ENCODE measurements around the gene TINCR. TPM values are rescaled to one million over a fixed set of nuclear protein-coding genes. Genes with fewer than 3 reads are reported as not detected.

TINCR gene
- polyA plus RNA-seq, 1 donor from 2014 or later = 2.0 TPM

DNA sequence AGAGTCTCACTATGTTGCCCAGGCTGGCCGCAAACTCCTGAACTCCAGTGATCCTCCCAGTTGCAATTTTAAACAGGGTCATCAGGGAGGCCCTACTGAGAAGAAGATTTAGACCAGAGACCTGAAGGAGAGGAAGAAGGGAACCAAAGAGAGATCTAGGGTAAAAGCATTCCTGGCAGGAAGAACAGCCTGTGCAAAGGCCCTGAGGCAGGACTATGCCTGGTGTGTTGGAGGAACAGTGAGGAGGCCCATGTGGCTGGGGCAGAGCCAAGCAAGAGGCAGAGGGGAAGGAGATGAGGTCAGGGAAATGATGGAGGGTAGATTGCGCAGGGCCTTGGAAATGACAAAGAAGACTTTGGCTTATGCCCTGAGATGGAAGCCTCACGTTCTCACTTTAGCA lies 34.5 kb downstream of the TINCR start:
- no peak overlapping the region for H3K4me3 ChIP-seq (ENCODE audit: low read length)
- H3K9ac ChIP-seq (ENCODE audit: low read length) = no peak overlapping the region
- no peaks in the 10 kb centered on the region for H3K27me3 ChIP-seq (ENCODE audit: insufficient read depth, low read depth, low read length)
- no peaks in the 10 kb centered on the region for H4K20me1 ChIP-seq (ENCODE audit: insufficient read depth)
- no peak for TF ChIP-seq EP300 (conservative IDR thresholded peaks at IDR 0.05; ENCODE audit: poor library complexity, severe bottlenecking)
- no peak for TF ChIP-seq MXI1 (conservative IDR thresholded peaks at IDR 0.05; ENCODE audit: poor library complexity, severe bottlenecking)
- TF ChIP-seq, protein P1, sequence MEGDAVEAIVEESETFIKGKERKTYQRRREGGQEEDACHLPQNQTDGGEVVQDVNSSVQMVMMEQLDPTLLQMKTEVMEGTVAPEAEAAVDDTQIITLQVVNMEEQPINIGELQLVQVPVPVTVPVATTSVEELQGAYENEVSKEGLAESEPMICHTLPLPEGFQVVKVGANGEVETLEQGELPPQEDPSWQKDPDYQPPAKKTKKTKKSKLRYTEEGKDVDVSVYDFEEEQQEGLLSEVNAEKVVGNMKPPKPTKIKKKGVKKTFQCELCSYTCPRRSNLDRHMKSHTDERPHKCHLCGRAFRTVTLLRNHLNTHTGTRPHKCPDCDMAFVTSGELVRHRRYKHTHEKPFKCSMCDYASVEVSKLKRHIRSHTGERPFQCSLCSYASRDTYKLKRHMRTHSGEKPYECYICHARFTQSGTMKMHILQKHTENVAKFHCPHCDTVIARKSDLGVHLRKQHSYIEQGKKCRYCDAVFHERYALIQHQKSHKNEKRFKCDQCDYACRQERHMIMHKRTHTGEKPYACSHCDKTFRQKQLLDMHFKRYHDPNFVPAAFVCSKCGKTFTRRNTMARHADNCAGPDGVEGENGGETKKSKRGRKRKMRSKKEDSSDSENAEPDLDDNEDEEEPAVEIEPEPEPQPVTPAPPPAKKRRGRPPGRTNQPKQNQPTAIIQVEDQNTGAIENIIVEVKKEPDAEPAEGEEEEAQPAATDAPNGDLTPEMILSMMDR (IDR thresholded peaks at IDR 0.05; ENCODE audit: poor library complexity, severe bottlenecking) = no peak
- TF ChIP-seq POLR2AphosphoS5 (IDR thresholded peaks at IDR 0.05) = no peak
- no peaks in the 10 kb centered on the region for H3K36me3 ChIP-seq (ENCODE audit: insufficient read depth, low read length)
- H3K27ac ChIP-seq (ENCODE audit: low read length) = no peak overlapping the region
- no peaks in the 10 kb centered on the region for H3K9me3 ChIP-seq (ENCODE audit: low read length)
- H3K4me2 ChIP-seq (ENCODE audit: low read length) = no peak overlapping the region
- H3F3A ChIP-seq (ENCODE audit: insufficient read depth, low read length, poor library complexity, severe bottlenecking) = peaks cover 3% of the 10 kb centered on the region
- no peak overlapping the region for H2AFZ ChIP-seq (ENCODE audit: low read depth, low read length)
- no peaks in the 10 kb centered on the region for H3K9me2 ChIP-seq (ENCODE audit: insufficient read depth, low read length)
- H3K79me2 ChIP-seq (replicated peaks; ENCODE audit: insufficient read depth, low read length) = no peaks in the 10 kb centered on the region

DNA sequence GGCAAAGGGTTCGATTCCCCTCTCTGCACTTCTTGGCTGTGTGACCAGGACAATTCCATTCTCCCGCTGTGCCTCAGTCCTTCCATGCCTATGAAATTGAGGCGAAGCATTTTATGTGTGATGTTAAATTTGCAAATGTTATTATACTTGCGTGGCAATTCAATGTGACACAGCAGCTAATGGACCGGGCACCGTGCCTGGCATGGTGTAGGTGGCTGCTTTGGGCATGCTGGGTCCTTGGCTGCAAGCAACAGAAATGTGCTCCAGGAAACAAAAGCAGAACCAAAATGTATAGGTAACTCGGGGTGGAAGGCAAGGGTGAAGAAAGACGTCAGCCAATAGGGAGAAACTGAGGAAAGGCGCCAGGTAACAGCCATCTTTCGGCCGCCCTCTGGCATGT lies 37.1 kb downstream of the TINCR start:
- Histone ChIP-seq H3K36me3 (ENCODE audit: insufficient read depth, low read length) (no peaks in the 10 kb centered on the region), H3K4me2 (ENCODE audit: low read length) (no peak overlapping the region), H4K20me1 (ENCODE audit: insufficient read depth) (no peaks in the 10 kb centered on the region), H3K9me3 (ENCODE audit: low read length) (no peaks in the 10 kb centered on the region), H3K79me2 (replicated peaks; ENCODE audit: insufficient read depth, low read length) (no peaks in the 10 kb centered on the region), H3K27me3 (ENCODE audit: insufficient read depth, low read depth, low read length) (no peaks in the 10 kb centered on the region), H3K4me3 (ENCODE audit: low read length) (no peak overlapping the region), H3F3A (ENCODE audit: insufficient read depth, low read length, poor library complexity, severe bottlenecking) (no peaks in the 10 kb centered on the region), H3K9me2 (ENCODE audit: insufficient read depth, low read length) (no peaks in the 10 kb centered on the region), H2AFZ (ENCODE audit: low read depth, low read length) (no peak overlapping the region), H3K9ac (ENCODE audit: low read length) (no peak overlapping the region), H3K27ac (ENCODE audit: low read length) (no peak overlapping the region)
- no peak for TF ChIP-seq RAD21 (conservative IDR thresholded peaks at IDR 0.05)
- no peak for TF ChIP-seq TAF1 (IDR thresholded peaks at IDR 0.05; ENCODE audit: low read depth)
- TF ChIP-seq POLR2AphosphoS5 (IDR thresholded peaks at IDR 0.05) = no peak
- TF ChIP-seq, protein P1 (IDR thresholded peaks at IDR 0.05; ENCODE audit: poor library complexity, severe bottlenecking) = no peak
- no peak for TF ChIP-seq SMC3 (conservative IDR thresholded peaks at IDR 0.05; ENCODE audit: poor library complexity)
- no peak for TF ChIP-seq EP300 (conservative IDR thresholded peaks at IDR 0.05; ENCODE audit: poor library complexity, severe bottlenecking)
- TF ChIP-seq, protein P2, sequence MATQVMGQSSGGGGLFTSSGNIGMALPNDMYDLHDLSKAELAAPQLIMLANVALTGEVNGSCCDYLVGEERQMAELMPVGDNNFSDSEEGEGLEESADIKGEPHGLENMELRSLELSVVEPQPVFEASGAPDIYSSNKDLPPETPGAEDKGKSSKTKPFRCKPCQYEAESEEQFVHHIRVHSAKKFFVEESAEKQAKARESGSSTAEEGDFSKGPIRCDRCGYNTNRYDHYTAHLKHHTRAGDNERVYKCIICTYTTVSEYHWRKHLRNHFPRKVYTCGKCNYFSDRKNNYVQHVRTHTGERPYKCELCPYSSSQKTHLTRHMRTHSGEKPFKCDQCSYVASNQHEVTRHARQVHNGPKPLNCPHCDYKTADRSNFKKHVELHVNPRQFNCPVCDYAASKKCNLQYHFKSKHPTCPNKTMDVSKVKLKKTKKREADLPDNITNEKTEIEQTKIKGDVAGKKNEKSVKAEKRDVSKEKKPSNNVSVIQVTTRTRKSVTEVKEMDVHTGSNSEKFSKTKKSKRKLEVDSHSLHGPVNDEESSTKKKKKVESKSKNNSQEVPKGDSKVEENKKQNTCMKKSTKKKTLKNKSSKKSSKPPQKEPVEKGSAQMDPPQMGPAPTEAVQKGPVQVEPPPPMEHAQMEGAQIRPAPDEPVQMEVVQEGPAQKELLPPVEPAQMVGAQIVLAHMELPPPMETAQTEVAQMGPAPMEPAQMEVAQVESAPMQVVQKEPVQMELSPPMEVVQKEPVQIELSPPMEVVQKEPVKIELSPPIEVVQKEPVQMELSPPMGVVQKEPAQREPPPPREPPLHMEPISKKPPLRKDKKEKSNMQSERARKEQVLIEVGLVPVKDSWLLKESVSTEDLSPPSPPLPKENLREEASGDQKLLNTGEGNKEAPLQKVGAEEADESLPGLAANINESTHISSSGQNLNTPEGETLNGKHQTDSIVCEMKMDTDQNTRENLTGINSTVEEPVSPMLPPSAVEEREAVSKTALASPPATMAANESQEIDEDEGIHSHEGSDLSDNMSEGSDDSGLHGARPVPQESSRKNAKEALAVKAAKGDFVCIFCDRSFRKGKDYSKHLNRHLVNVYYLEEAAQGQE (IDR thresholded peaks at IDR 0.05; ENCODE audit: borderline replicate concordance) = no peak
- TF ChIP-seq EZH2 (IDR thresholded peaks at IDR 0.05; ENCODE audit: borderline replicate concordance, insufficient read depth, low read length, poor library complexity, severe bottlenecking) = no peak
- TF ChIP-seq MXI1 (conservative IDR thresholded peaks at IDR 0.05; ENCODE audit: poor library complexity, severe bottlenecking) = no peak

All from neural cell (in vitro differentiated cells).